Pancreas (tissue), 10 donors: ENCODE results near the gene MAD1L1. TPM values are rescaled to one million over a fixed set of nuclear protein-coding genes. Genes with fewer than 3 reads are reported as not detected.

Experiments
- ATAC-seq, 4 donors: fragments of 200-7000 bp; cut with Tn5 transposase; one replicate each; pipeline versions ENCODE4 v1.8.0 to v1.9.1; 2020; ENCODE audit warnings: mild to moderate bottlenecking in 4 of 4, moderate library complexity in 4 of 4
- DNase-seq, 6 donors: peaks; one replicate each; pipeline ENCODE4 v3.0.0-alpha.2; 2020
- FAIRE-seq: peaks from 2 replicates; lab custom pipeline; 2012; peaks lifted over from hg19 to GRCh38; lab: Jason Lieb, UNC
- H3K27ac ChIP-seq, 4 donors: fragments of 200-600 bp; sonication (generic); 1 replicate in 3 of 4; 2 replicates in 1 of 4; pipeline versions ENCODE4 v1.5.0 to v1.8.0; 2020
- H3K27me3 ChIP-seq, 4 donors: fragments of 200-600 bp; one replicate each; pipeline ENCODE4 v1.8.0; 2021
- H3K36me3 ChIP-seq, 3 donors: fragments of 200-600 bp; sonication (generic) in 1 of 3; one replicate each; pipeline versions ENCODE4 v1.5.0 to v1.8.0; 2020 to 2021
- H3K4me1 ChIP-seq, 3 donors: fragments of 200-600 bp; one replicate each; pipeline ENCODE4 v1.8.0; 2021
- H3K4me3 ChIP-seq, 4 donors: fragments of 200-600 bp; sonication (generic) in 2 of 4; one replicate each; pipeline versions ENCODE4 v1.5.0 to v1.8.0; 2020 to 2021
- H3K9me3 ChIP-seq, 4 donors: fragments of 200-600 bp; one replicate each; pipeline ENCODE4 v1.8.0; 2021
- WGBS, 2 donors: extraction: QIAGEN DNeasy Blood & Tissue Kit; methylation state at CpG; one replicate each; pipeline ENCODE4 v1.1.7; 2013; 5-methylcytosine and 5-hydroxymethylcytosine counted together
- intact Hi-C, 3 donors: fragments of 100-400 bp; cut with DNase I; formaldehyde crosslinking; loops; one replicate each; pipeline versions ENCODE4 v1.11.1 to v1.14.2; 2022
- polyA plus RNA-seq, 2 donors: library from polyadenylated mRNA; stranded (reverse); fragments of 200-250 nt; gene quantifications; one replicate each; pipeline ENCODE4 v1.2.3, GENCODE V29; 2013
- total RNA-seq, 6 donors: library from RNA; stranded (reverse); fragmentation: NEBNext Ultra II Directional in 4 of 6; extraction: Animal tissue kit (Norgen Biotek cat#: 25700) in 4 of 6; gene quantifications; one replicate each; pipeline versions ENCODE4 v1.2.1 to v1.2.4, GENCODE V29; 2021 to 2023
- TF ChIP-seq, protein P1 (sequence below), 4 donors: fragments of 200-600 bp; sonication (generic) in 3 of 4; IDR thresholded peaks; one replicate each; pipeline versions ENCODE4 v1.5.0 to v1.8.0; 2021; ENCODE audit warnings: antibody characterized with exemption in 4 of 4
- donor health status: healthy with polysubstance abuse.
- donor health status: DM: no; HTN: no; CAD: no; lungs with moderate emphysema.
- donor health status: DM: no; HTN: no; CAD: no.
- donor health status: control.
- donor health status: control.
- donor health status: Bipolar disorder and iron deficiency.
- donor health status: DM: yes; HTN: yes; CAD: no.
- donor health status: DM: no; HTN: no; CAD: no.
- donor health status: DM: no; HTN: no; CAD: no.
- donor health status: DM: yes; HTN: yes; CAD: no.

Gene MAD1L1
- total and polyA plus RNA-seq, 8 donors, result 9.8 to 28.2 (median 11.9) TPM

DNA sequence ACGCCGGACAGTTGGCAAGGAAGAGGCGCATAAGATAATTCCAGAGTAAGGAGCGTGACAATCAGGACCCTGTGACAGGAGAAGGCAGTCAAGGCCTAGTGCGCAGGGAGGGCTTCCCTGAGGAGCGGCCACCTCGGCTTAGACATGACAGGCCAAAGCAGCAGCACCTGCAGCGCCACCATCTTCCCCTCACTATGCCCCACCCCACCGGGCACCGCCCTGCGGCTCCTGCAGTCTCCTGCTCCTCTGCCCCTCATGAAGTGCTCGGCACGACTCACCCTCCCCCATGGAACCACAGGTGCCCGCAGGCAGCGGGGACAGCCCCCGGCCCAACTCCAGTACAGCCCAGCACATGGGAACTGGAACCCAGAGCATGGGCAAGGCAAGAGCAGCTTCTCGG lies 11.8 kb downstream of the MAD1L1 start:
- H3K27ac ChIP-seq, result no peak overlapping the region
- intact Hi-C loops, result no loop called here
- H3K4me1 ChIP-seq, result no peaks in the 10 kb centered on the region
- no peaks in the 10 kb centered on the region for H3K9me3 ChIP-seq
- H3K36me3 ChIP-seq, result peaks cover 0 to 9% (median 3%) of the 10 kb centered on the region in 3 donors
- ATAC-seq (no peak), FAIRE-seq (no peak), DNase-seq (peak in 1 of 6 donors; percentile 53)
- H3K4me3 ChIP-seq, result no peak overlapping the region
- TF ChIP-seq, protein P1, sequence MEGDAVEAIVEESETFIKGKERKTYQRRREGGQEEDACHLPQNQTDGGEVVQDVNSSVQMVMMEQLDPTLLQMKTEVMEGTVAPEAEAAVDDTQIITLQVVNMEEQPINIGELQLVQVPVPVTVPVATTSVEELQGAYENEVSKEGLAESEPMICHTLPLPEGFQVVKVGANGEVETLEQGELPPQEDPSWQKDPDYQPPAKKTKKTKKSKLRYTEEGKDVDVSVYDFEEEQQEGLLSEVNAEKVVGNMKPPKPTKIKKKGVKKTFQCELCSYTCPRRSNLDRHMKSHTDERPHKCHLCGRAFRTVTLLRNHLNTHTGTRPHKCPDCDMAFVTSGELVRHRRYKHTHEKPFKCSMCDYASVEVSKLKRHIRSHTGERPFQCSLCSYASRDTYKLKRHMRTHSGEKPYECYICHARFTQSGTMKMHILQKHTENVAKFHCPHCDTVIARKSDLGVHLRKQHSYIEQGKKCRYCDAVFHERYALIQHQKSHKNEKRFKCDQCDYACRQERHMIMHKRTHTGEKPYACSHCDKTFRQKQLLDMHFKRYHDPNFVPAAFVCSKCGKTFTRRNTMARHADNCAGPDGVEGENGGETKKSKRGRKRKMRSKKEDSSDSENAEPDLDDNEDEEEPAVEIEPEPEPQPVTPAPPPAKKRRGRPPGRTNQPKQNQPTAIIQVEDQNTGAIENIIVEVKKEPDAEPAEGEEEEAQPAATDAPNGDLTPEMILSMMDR (IDR thresholded peaks at IDR 0.05), result no peak
- WGBS, 2 donors, result 94 to 96% methylated on average over 16 of the region's 17 CpGs
- no peaks in the 10 kb centered on the region for H3K27me3 ChIP-seq

DNA sequence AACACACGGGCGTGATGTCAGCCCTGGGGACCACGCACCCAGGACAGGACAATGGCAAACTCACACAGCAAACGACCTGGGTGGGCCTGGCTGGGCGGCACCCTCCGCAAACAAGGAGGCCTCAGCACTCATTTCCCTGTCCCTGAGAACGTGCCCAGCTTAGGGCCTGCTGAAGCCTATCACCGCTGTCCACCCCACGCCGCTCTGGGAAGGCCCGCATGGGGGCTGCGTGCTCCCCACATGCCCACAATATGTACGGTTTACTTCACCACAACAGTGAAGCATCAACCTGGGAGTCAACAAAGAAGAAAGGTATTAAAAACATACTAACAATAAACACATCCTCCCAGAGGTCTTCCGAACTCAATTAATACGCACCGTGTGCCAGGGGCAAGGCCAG lies 12.2 kb downstream of the MAD1L1 start:
- no peak for DNase-seq
- no peaks in the 10 kb centered on the region for H3K27me3 ChIP-seq
- no peak overlapping the region for H3K4me3 ChIP-seq
- ATAC-seq, result no peak
- H3K4me1 ChIP-seq, result no peaks in the 10 kb centered on the region
- 94 to 96% methylated on average over 16 of the region's 16 CpGs for WGBS, 2 donors
- peaks cover 0 to 9% (median 3%) of the 10 kb centered on the region in 3 donors for H3K36me3 ChIP-seq
- no peak overlapping the region for H3K27ac ChIP-seq
- FAIRE-seq, result no peak
- no peaks in the 10 kb centered on the region for H3K9me3 ChIP-seq
- intact Hi-C loops, result no loop called here
- TF ChIP-seq, protein P1 (IDR thresholded peaks at IDR 0.05), result no peak

DNA sequence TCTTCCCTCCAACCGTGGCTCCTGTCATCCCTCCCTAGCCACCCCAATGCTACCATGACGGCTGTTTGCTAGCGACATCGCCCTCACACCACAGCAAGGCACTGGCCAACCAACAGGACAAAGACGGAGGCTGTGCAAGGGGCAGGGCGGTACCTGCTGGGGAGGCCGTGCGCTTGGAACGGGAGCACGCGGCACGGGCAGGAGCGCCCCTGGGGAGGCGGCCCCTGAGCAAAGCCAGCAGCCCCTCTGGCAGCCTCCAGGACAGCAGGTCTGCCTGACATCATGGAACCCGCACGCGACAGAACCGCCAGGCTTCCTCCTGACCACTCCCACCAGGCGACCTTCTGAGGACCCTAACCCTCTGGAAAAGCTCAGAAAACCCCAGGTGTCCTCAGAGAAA lies 12.7 kb downstream of the MAD1L1 start:
- no peak overlapping the region for H3K27ac ChIP-seq
- H3K36me3 ChIP-seq, result peaks cover 0 to 9% (median 3%) of the 10 kb centered on the region in 3 donors
- FAIRE-seq (no peak), DNase-seq (no peak), ATAC-seq (no peak)
- TF ChIP-seq, protein P1 (IDR thresholded peaks at IDR 0.05), result no peak
- no peak overlapping the region for H3K4me3 ChIP-seq
- no peaks in the 10 kb centered on the region for H3K9me3 ChIP-seq
- intact Hi-C loops, result no loop called here
- H3K27me3 ChIP-seq, result no peaks in the 10 kb centered on the region
- H3K4me1 ChIP-seq, result no peaks in the 10 kb centered on the region
- WGBS, 2 donors, result 92 to 97% methylated on average over 19 of the region's 19 CpGs

DNA sequence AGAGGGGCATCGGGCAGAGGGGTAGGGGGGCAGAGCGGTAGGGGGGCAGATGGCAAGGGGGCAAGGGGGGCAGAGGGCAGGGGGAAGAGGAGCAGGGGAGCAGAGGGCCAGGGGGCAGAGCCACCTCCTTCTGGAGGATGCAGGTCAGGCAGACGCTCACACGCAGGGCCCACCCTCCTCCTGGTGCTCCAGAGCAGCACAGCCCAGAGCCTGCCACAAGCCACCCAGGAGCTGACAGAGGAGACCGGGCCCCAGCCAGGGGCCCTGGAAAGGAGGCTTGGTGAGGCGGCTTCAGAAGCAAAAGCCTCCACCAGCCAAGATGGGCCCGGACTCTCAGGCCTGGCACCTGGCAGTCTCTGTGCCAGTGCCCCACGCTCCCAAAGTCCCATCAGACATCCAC lies 13.1 kb downstream of the MAD1L1 start:
- H3K9me3 ChIP-seq, result no peaks in the 10 kb centered on the region
- intact Hi-C loops, result loop anchor here in 2 of 3 donors (10.0 kb wide), 2 partner anchors 555 to 635 kb away; no protein-coding TSS in a partner anchor
- no peak overlapping the region for H3K4me3 ChIP-seq
- H3K36me3 ChIP-seq, result peaks cover 0 to 9% (median 3%) of the 10 kb centered on the region in 3 donors
- DNase-seq, result no peak
- H3K4me1 ChIP-seq, result no peaks in the 10 kb centered on the region
- ATAC-seq, result no peak
- no peak overlapping the region for H3K27ac ChIP-seq
- WGBS, 2 donors, result 93 to 94% methylated on average over 7 to 8 of the region's 8 CpGs
- no peaks in the 10 kb centered on the region for H3K27me3 ChIP-seq
- TF ChIP-seq, protein P1 (IDR thresholded peaks at IDR 0.05), result no peak
- no peak for FAIRE-seq

DNA sequence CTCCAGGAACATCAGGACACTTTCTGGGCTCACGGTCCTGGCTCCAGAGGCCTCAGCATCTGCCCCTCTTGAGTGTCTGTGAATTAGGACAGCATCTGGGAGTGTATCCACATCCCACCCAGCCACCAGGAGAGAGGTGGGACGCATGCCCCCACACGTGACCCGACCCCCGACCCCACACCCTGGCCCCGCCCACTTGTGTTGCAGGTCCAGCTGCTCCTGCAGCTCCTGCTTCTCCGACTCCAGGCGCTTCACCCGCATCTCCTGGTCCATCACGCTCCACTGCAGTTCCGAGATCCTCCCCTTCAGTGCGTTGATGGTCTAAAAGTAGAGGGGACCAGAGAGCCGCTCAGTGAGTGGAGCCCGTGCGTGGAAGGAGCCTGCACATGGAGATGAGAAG lies 13.6 kb downstream of the MAD1L1 start:
- intact Hi-C loops, result loop anchor here in 2 of 3 donors (10.0 kb wide), 2 partner anchors 554 to 634 kb away; no protein-coding TSS in a partner anchor
- 85 to 94% methylated on average over 15 of the region's 15 CpGs for WGBS, 2 donors
- DNase-seq, result no peak

More for the DNA sequence above, 13.6 kb downstream of the MAD1L1 start:
- no peak overlapping the region for H3K27ac ChIP-seq
- FAIRE-seq (no peak), ATAC-seq (no peak)
- no peaks in the 10 kb centered on the region for H3K4me1 ChIP-seq
- H3K4me3 ChIP-seq, result no peak overlapping the region
- H3K9me3 ChIP-seq, result no peaks in the 10 kb centered on the region
- no peaks in the 10 kb centered on the region for H3K27me3 ChIP-seq
- TF ChIP-seq, protein P1 (IDR thresholded peaks at IDR 0.05), result no peak
- peaks cover 0 to 9% (median 3%) of the 10 kb centered on the region in 3 donors for H3K36me3 ChIP-seq
